GM12865 (cell line): ENCODE measurements around the gene ANGEL1.

ENCODE experiments used
- DNase-seq: peaks from one replicate; pipeline ENCODE4 v3.0.0; 2010; ENCODE audit warnings: low read depth
- H3K4me3 ChIP-seq: 2 replicates; pipeline ENCODE4 v1.5.1; 2011; ENCODE audit warnings: mild to moderate bottlenecking, low read depth, low read length, control low read depth
- TF ChIP-seq, protein P1 (sequence below): IDR thresholded peaks from 2 replicates; pipeline ENCODE4 v1.5.1; 2011; ENCODE audit warnings: low read length, control low read depth, low read depth, inconsistent platforms; ENCODE audit not compliant: insufficient read depth; ENCODE audit errors: missing control alignments

Gene ANGEL1

GRCh38 chr14:76780360-76780759, 32.3 kb downstream of the ANGEL1 start:
- DNase-seq, result no peak
- TF ChIP-seq, protein P1, sequence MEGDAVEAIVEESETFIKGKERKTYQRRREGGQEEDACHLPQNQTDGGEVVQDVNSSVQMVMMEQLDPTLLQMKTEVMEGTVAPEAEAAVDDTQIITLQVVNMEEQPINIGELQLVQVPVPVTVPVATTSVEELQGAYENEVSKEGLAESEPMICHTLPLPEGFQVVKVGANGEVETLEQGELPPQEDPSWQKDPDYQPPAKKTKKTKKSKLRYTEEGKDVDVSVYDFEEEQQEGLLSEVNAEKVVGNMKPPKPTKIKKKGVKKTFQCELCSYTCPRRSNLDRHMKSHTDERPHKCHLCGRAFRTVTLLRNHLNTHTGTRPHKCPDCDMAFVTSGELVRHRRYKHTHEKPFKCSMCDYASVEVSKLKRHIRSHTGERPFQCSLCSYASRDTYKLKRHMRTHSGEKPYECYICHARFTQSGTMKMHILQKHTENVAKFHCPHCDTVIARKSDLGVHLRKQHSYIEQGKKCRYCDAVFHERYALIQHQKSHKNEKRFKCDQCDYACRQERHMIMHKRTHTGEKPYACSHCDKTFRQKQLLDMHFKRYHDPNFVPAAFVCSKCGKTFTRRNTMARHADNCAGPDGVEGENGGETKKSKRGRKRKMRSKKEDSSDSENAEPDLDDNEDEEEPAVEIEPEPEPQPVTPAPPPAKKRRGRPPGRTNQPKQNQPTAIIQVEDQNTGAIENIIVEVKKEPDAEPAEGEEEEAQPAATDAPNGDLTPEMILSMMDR, result no peak
- no peak overlapping the region for H3K4me3 ChIP-seq

DNA sequence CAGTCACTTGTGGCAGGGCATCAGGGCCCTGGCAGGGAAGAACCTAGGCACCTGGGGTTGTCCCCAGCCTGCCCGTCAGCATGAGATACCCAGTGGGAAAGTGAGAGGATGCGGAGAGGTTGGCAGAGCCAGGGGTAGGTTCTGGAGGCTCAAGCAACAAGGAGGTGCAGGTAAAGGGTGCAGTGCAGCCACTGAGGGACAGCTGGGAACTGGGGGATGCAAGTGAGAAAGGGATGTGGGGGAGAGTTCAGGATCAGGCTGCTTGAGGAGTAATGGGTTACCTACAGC, 32.7 kb downstream of the ANGEL1 start:
- no peak overlapping the region for H3K4me3 ChIP-seq
- TF ChIP-seq, protein P1, result no peak
- no peak for DNase-seq

DNA sequence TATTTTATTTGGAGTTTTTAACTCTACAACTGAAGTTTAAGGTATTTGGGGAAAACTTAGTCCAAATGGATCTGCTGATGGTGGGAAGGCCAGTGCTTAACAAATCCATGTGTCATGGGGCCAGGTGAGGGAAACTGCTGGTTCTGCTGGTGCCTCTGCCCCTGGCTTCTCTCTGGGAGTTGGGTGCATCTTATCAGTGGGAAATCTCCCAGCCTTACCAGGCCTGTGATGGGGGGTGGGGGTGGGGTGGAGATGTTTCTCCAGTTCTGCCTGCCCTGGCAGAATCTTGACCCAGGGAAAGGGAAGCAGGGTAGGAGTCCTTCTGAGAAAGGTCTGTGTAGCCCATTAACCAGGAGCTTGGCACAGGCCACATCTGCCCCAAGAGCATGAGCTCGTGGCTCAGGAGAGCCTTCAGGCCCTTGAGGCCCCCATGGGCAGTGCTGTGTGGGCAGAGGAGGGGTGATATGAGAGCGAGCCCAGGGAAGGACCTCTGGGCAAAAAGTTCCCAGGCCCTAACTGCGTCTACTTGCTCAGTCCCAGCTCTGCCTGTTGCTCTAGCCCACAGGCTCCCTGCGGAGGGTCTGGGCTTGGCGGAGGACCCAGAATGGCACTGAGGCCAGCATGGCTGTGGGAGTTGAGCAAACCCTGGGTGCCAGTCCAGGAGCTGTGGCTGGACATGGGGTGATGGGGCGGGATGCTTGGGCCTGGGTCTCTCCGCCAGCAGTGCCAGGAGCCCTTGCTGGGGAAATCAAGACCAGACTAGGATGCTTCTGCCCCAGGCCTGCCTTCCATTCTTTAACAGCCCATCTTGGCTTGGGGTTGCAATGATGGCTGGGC, 33.2 kb downstream of the ANGEL1 start:
- TF ChIP-seq, protein P1, result no peak
- H3K4me3 ChIP-seq, result no peak overlapping the region
- DNase-seq, result no peak

DNA sequence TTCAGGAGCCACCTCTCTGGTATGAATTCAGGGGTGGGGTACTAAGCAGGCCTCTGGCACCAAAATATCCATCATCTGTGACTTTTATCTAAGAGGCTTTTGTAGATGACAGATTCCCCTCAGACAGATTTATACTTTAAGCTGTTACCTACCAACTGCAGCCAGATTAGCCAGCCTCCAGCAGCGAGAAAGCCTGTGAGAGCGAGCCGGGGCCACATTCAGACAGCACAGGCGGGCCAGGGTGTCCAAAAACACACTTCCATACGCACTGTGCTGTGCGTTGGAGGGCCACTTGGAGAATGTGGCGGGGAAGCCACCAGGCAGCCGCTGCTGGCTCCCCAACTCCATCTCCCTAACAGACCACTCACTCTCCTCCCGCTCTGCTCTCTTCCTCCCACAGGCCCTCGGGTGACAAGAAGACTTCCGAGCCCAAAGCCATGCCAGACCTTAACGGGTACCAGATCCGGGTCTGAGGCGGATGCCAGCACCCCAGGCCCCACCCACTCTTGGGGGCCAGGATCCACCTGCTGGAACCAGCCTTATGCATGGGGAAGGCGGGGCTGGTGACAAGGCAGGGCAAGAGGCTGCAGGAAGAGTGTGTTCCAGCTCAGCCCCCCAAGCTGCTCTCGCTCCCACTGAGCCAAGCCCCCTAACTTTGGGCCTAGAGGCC, 34.0 kb downstream of the ANGEL1 start:
- TF ChIP-seq, protein P1, result no peak
- H3K4me3 ChIP-seq, result no peak overlapping the region
- no peak for DNase-seq

GRCh38 chr14:76777721-76778120, 35.0 kb downstream of the ANGEL1 start:
- DNase-seq, result no peak
- TF ChIP-seq, protein P1, result no peak
- no peak overlapping the region for H3K4me3 ChIP-seq

DNA sequence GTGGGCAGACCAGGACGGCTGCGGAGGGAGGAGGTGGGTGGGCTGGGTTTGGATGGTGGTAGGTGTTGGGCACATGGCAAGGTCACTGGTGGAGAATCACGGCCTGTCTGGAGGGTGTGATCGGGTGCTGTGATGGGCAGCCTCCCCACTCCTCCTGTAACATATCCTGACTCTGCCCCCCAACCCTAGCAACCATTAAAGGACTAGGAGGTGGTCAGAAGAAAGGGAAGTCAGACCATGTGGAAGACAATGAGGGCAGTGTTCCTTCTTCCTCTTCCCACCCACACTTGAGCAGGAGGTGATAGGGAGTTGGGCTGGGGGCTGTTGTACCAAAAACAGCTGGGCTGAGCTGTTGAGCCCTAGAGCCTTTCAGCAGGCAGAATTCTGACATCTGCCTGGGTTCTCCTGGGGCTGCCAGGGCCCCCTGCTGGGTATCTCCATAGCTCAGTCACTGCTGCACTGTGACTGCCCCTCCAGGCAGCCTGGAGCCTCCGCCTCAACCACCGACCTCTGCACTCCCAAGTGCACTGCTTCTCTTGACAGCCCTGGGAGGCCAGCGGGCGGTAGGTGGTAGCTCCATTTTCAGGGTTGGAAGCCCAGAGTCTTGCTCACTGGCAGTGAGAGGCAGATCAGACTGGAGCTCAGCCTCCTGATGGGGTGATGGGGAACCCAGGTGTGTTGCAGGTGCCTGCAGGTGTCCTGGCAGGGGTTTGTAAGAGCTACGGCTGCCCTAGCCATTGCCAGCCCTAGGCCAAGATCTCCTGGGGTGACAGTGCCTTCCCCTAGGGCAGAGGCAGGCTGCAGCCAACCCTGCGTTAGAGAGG, 36.0 kb downstream of the ANGEL1 start:
- no peak for DNase-seq
- TF ChIP-seq, protein P1, result peak; percentile 10
- no peak overlapping the region for H3K4me3 ChIP-seq
